Gastroesophageal sphincter (tissue), 4 donors: Measurements from ENCODE around the gene DUSP10. TPM values are rescaled to one million over a fixed set of nuclear protein-coding genes. Genes with fewer than 3 reads are reported as not detected.

Experiments
- ATAC-seq: fragments of 150-250 bp; one replicate; pipeline ENCODE4 v1.9.1; 2016; ENCODE audit warnings: mild to moderate bottlenecking, moderate library complexity
- H3K27ac ChIP-seq, 4 donors: fragments of 200-600 bp; sonication (generic) in 3 of 4; 1 replicate in 3 of 4; 2 replicates in 1 of 4; pipeline ENCODE4 v1.5.1; 2016 to 2019
- H3K27me3 ChIP-seq: fragments of 200-600 bp; sonication (generic); one replicate; pipeline ENCODE4 v1.5.1; 2019
- H3K36me3 ChIP-seq, 2 donors: fragments of 200-600 bp; sonication (generic); one replicate each; pipeline ENCODE4 v1.5.1; 2019; ENCODE audit warnings: control low read depth in 1 of 2
- H3K4me1 ChIP-seq, 3 donors: fragments of 200-600 bp; sonication (generic); 1 replicate in 2 of 3; 2 replicates in 1 of 3; pipeline ENCODE4 v1.5.1; 2016 to 2019; ENCODE audit warnings: control low read depth in 2 of 3
- H3K4me3 ChIP-seq, 2 donors: fragments of 200-600 bp; sonication (generic); one replicate each; pipeline ENCODE4 v1.5.1; 2019; ENCODE audit warnings: mild to moderate bottlenecking in 1 of 2, moderate library complexity in 1 of 2
- H3K9me3 ChIP-seq, 3 donors: fragments of 200-600 bp; sonication (generic); one replicate each; pipeline ENCODE4 v1.5.1; 2017 to 2019; ENCODE audit warnings: control low read depth in 2 of 3
- EP300 ChIP-seq: sonication (generic); formaldehyde crosslinking; IDR thresholded peaks from one replicate; pipeline ENCODE4 v1.6.1; 2017; ENCODE audit warnings: antibody characterized with exemption, mild to moderate bottlenecking
- POLR2A ChIP-seq, 2 donors: fragments of 450-650 bp; IDR thresholded peaks; one replicate each; pipeline ENCODE4 v1.6.1; 2017; ENCODE audit warnings: antibody characterized with exemption in 2 of 2, mild to moderate bottlenecking in 2 of 2, moderate library complexity in 1 of 2
- POLR2AphosphoS5 ChIP-seq: sonication (generic); formaldehyde crosslinking; IDR thresholded peaks from one replicate; pipeline ENCODE4 v1.6.1; 2017; ENCODE audit warnings: antibody characterized with exemption
- WGBS, 2 donors: methylation state at CpG; one replicate each; pipeline ENCODE4 v1.1.5; 2018; ENCODE audit warnings: low coverage in 1 of 2; 5-methylcytosine and 5-hydroxymethylcytosine counted together
- total RNA-seq, 4 donors: library from RNA; depleted of rRNA; stranded (reverse); fragments of >200 nt; gene quantifications; one replicate each; pipeline ENCODE4 v1.1.0, GENCODE V29; 2016
- TF ChIP-seq, protein P1 (sequence below), 4 experiments: fragments of 200-600 bp in 2 of 4; fragments of 450-650 bp in 2 of 4; sonication (generic) in 1 of 4; IDR thresholded peaks; one replicate each; pipeline ENCODE4 v1.5.1; 2017 to 2019; ENCODE audit warnings: antibody characterized with exemption in 4 of 4, mild to moderate bottlenecking in 2 of 4, moderate library complexity in 2 of 4

Gene DUSP10
- total RNA-seq, 4 donors from 2014 or later: 3.5 to 12.0 (median 5.3) TPM

DNA sequence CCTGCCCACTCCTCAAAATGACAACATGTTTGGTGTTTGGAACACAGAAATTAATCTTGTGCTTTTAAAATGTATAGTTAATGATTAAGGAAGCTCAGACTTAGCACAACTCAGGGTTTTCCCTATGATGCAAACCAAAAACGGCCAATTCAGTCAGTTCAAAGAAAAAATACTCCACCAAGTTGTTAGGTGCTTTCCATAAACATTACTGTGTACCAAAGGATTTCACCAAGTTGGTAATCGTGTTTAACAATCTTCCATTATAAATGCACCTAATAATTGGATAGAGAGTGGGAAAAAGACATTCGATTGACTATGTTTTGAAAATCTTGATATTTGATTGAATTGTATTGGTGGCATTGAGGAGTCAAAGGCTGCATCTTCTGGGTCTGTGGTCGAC is 33.3 kb upstream of the DUSP10 start:
- H3K36me3 ChIP-seq: no peaks in the 10 kb centered on the region
- WGBS, 2 donors: 86 to 94% methylated on average over 4 of the region's 4 CpGs
- no peak overlapping the region for H3K27ac ChIP-seq
- no peaks in the 10 kb centered on the region for H3K27me3 ChIP-seq
- ATAC-seq: no peak
- H3K4me1 ChIP-seq: no peaks in the 10 kb centered on the region
- TF ChIP-seq, protein P1, sequence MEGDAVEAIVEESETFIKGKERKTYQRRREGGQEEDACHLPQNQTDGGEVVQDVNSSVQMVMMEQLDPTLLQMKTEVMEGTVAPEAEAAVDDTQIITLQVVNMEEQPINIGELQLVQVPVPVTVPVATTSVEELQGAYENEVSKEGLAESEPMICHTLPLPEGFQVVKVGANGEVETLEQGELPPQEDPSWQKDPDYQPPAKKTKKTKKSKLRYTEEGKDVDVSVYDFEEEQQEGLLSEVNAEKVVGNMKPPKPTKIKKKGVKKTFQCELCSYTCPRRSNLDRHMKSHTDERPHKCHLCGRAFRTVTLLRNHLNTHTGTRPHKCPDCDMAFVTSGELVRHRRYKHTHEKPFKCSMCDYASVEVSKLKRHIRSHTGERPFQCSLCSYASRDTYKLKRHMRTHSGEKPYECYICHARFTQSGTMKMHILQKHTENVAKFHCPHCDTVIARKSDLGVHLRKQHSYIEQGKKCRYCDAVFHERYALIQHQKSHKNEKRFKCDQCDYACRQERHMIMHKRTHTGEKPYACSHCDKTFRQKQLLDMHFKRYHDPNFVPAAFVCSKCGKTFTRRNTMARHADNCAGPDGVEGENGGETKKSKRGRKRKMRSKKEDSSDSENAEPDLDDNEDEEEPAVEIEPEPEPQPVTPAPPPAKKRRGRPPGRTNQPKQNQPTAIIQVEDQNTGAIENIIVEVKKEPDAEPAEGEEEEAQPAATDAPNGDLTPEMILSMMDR (IDR thresholded peaks at IDR 0.05): no peak
- no peak for TF ChIP-seq POLR2AphosphoS5
- TF ChIP-seq POLR2A (IDR thresholded peaks at IDR 0.05): no peak
- no peak for TF ChIP-seq EP300
- H3K4me3 ChIP-seq: no peak overlapping the region
- H3K9me3 ChIP-seq: no peaks in the 10 kb centered on the region

DNA sequence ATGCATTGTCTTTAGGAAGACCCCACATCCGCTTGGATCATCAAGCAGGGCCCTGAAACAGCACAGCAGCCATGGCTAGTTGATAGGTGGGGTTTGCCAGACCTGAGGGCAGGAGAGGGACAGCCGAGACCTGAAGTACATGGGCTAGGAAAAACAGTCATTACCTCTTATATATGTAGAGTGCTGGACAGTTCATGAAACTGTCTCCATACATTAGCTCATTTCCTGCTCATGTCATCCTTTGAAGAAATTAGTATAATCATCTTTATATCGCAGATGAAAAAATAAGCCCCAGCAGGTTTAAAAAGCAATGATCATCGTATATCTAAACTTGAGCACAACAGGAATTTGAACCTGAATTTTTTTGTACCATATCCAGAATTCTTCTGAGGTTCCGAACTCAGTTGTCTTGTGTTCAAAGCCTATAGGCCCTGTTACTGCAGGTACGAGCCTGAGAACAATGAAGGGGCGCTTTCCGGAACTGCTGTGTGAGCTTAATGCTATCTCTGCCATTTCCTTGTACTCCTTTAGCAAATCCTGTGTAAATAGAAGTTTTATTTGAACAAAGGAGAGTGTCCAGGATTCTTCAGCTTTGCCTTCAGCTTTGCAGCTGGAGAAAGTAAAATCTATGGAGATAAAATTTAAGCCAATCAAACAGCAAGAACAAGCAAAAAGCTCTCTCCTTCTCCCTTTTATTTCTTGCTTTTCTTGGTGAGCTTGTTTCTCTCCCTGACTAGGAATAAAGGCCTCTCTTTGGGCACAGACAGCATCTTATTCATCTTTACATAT is 32.4 kb upstream of the DUSP10 start:
- no peak overlapping the region for H3K27ac ChIP-seq
- no peaks in the 10 kb centered on the region for H3K36me3 ChIP-seq
- no peak for ATAC-seq
- WGBS, 2 donors: 83 to 86% methylated on average over 7 to 8 of the region's 8 CpGs
- no peaks in the 10 kb centered on the region for H3K27me3 ChIP-seq
- H3K9me3 ChIP-seq: no peaks in the 10 kb centered on the region
- TF ChIP-seq, protein P1 (IDR thresholded peaks at IDR 0.05): no peak
- TF ChIP-seq POLR2AphosphoS5 (no peak), POLR2A (IDR thresholded peaks at IDR 0.05) (no peak), EP300 (no peak)
- no peak overlapping the region for H3K4me3 ChIP-seq
- H3K4me1 ChIP-seq: no peaks in the 10 kb centered on the region

DNA sequence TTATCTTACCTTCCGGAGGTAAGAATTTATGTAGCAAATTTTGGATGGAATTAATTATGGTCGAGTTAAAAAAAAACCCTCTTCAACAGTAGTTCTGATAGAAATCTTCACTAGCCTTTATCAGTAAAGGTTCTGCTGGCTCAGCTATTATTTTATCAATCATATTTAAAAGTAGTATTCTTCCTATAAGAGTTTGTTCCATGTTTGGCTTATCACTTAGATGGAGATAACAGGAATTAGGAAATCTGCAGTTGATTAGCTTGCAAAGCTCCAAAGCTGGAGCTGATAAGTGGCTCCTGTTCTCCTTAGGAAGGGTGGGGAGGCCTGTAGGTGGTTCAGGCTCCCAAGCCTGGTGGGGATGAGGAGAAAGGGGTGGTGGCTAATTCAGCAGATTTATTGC is 31.5 kb upstream of the DUSP10 start:
- no peak for ATAC-seq
- Histone ChIP-seq H3K27me3 (no peaks in the 10 kb centered on the region), H3K4me1 (no peaks in the 10 kb centered on the region), H3K27ac (no peak overlapping the region), H3K4me3 (no peak overlapping the region), H3K9me3 (no peaks in the 10 kb centered on the region), H3K36me3 (no peaks in the 10 kb centered on the region)
- TF ChIP-seq, protein P1 (IDR thresholded peaks at IDR 0.05): no peak
- TF ChIP-seq EP300 (no peak), POLR2A (IDR thresholded peaks at IDR 0.05) (no peak), POLR2AphosphoS5 (no peak)
- WGBS, 2 donors: 64 to 100% methylated on average over 1 to 2 of the region's 2 CpGs

DNA sequence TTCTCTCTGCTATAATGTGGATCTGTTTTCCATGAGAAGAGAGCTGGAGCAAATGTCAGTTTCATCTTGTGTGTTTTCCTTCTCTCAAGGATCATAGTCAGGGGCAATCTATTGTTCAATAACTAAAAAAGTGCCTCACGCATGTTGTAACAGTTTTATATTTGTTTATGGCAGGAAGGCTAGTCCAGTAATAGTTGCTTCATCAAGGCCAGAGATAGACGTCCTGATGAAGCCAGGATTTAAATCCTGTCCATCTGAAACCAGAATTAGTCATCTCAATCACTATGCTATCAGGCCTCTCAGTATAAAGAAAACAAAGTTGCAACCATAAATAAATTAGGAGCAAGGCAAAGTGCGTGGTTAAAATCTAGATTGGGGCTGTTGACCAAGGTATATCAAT is 30.2 kb upstream of the DUSP10 start:
- Histone ChIP-seq H3K4me1 (no peaks in the 10 kb centered on the region), H3K27ac (no peak overlapping the region), H3K36me3 (no peaks in the 10 kb centered on the region), H3K9me3 (no peaks in the 10 kb centered on the region), H3K4me3 (no peak overlapping the region), H3K27me3 (no peaks in the 10 kb centered on the region)
- WGBS, 2 donors: 79 to 80% methylated on average over 2 to 3 of the region's 3 CpGs
- no peak for TF ChIP-seq POLR2AphosphoS5
- no peak for TF ChIP-seq EP300
- TF ChIP-seq, protein P1 (IDR thresholded peaks at IDR 0.05): no peak
- TF ChIP-seq POLR2A (IDR thresholded peaks at IDR 0.05): no peak
- no peak for ATAC-seq

DNA sequence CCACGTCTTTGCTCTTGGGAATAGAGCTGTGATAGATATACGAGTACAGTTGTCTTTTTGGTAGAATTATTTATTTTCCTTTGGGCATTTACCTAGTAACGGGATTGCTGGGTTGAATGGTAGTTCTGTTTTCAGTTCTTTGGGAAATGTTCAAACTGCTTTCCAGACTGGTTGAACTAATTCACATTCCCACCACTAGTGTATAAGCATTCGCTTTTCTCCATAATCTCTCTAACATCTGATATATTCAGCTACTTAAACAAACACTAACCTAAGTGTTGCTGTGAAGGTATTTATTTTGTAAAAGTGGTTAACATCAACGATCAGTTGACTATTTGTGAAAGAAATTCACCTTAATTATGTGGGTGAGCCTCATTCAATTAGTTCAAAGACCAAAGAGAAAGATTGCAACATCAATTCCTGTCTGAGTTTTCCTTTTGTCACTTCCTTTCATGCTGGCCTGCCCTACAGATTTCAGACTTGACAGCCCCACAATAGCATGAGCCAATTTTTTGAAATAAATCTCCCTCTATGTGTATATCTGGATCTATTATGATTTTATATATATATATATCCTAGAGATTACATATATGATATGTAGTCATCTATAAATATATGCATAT is 26.7 kb upstream of the DUSP10 start:
- Histone ChIP-seq H3K36me3 (no peaks in the 10 kb centered on the region), H3K27ac (no peak overlapping the region), H3K4me3 (no peak overlapping the region), H3K4me1 (no peaks in the 10 kb centered on the region), H3K9me3 (no peaks in the 10 kb centered on the region), H3K27me3 (no peaks in the 10 kb centered on the region)
- ATAC-seq: no peak
- TF ChIP-seq, protein P1 (IDR thresholded peaks at IDR 0.05): no peak
- no peak for TF ChIP-seq EP300
- WGBS, 2 donors: 82 to 91% methylated on average over 5 of the region's 5 CpGs
